ENCODE results near the gene ALDH3A1. TPM values are rescaled to one million over a fixed set of nuclear protein-coding genes. Genes with fewer than 3 reads are reported as not detected.

Gene ALDH3A1
- total and polyA plus RNA-seq, 9 of the 15 experiments (the other 6 are each of a cell fraction or from before 2014, with no cell fraction given) = not detected

DNA sequence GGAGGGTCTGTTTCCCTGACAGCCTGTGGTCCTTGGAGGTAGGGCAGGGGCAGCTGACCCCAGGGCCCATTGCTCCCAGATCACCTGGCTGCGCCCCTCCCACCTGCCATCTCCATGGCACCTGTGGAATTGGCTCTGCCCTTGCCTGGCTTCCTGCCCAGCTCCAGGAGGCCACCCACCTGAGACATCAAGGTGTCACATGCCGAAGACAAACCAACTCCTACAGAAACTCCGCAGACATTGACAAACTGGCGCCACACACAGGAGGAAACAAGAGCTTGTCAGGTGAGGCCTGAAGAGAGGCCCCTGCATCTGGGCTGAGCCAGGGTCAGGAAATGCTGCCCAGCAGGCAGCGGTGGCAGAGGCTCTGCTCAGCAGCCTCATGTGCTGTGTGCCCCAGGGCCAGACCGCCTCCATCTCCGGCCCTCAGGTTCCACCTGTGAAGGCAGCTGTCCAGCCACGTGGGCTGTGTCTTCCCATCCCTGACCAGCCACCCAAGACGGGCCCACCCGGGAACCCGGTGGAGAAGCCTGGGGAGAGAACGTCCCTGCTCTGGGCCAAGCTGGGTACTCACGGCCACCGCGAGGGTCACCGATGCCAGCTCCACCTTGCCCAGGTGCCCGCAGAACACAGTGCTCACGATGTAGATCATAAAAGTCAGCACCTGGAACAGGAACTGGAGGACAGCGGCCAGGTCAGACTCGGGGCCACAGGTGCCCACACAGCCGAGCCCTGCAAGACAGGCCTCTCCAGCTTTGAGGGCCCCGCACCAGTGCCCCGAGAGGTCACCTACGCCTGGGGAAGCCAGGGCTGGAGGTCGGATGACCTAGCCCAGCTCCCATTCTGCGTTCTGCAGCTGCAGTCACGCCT is 33.3 kb downstream of the ALDH3A1 start (continued):
- TF ChIP-seq, protein P1, sequence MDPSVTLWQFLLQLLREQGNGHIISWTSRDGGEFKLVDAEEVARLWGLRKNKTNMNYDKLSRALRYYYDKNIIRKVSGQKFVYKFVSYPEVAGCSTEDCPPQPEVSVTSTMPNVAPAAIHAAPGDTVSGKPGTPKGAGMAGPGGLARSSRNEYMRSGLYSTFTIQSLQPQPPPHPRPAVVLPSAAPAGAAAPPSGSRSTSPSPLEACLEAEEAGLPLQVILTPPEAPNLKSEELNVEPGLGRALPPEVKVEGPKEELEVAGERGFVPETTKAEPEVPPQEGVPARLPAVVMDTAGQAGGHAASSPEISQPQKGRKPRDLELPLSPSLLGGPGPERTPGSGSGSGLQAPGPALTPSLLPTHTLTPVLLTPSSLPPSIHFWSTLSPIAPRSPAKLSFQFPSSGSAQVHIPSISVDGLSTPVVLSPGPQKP (CRISPR knock-in tag; IDR thresholded peaks at IDR 0.05) = no peak
- TF ChIP-seq TRIM24 (IDR thresholded peaks at IDR 0.05) = no peak
- TF ChIP-seq NEUROD1 (IDR thresholded peaks at IDR 0.05; ENCODE audit: borderline replicate concordance, low read depth, low read length, partially characterized antibody) = no peak
- no peak for TF ChIP-seq GTF2F1 (IDR thresholded peaks at IDR 0.05; ENCODE audit: low read depth, low read length)

DNA sequence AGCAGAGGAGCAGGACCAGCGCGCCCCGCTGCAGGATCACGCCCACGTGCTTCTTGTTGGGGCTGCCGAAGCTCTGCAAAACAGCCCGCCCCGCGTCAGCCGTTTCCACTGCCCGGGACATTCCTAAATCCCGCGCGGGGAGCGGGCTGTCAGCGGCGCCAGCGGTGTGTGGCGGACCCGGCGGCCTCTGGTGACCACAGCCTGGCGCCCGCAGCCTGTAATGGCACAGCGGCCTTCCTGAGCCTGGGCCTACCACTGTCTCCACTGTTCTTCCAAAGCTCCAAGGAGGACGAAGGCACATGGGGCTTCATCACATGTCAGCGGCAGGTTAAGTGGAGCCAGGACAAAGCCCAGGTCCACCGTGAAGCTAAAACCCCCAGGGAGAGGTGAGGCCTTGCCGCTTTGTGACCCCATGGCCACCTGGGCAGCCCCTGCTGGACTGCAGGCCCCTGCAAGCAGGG is 34.2 kb downstream of the ALDH3A1 start:
- Histone ChIP-seq H3K27ac (ENCODE audit: extremely low read depth, low read depth, low read length) (no peak overlapping the region), H3K4me3 (no peak overlapping the region), H3K36me3 (ENCODE audit: control insufficient read depth, insufficient read depth, low read length) (no peaks in the 10 kb centered on the region), H3K4me1 (replicated peaks in 1 of 2; ENCODE audit: control insufficient read depth in 2 of 2, insufficient read depth in 2 of 2, low read length in 2 of 2) (peaks cover 0 to 6% of the 10 kb centered on the region in 2 experiments; a peak in 2 of 5 replicates), H3K79me2 (ENCODE audit: control insufficient read depth, insufficient read depth, low read length) (no peaks in the 10 kb centered on the region), H3K4me2 (ENCODE audit: insufficient read depth, low read length) (no peak overlapping the region), H3K9me1 (ENCODE audit: control insufficient read depth, insufficient read depth, low read length) (no peaks in the 10 kb centered on the region), H3K9ac (ENCODE audit: insufficient read depth in 1 of 2, low read depth in 2 of 2, low read length in 2 of 2) (no peak overlapping the region), H3K27me3 (ENCODE audit: control insufficient read depth in 2 of 2, insufficient read depth in 2 of 2, low read length in 2 of 2) (peaks cover 0 to 47% of the 10 kb centered on the region in 2 experiments; a peak in 2 of 5 replicates), H3K9me3 (replicated peaks; ENCODE audit: control insufficient read depth, insufficient read depth, low read depth, low read length) (no peaks in the 10 kb centered on the region), H2AFZ (ENCODE audit: low read depth, low read length) (no peak overlapping the region), H4K20me1 (replicated peaks; ENCODE audit: control insufficient read depth, insufficient read depth, low read length) (no peaks in the 10 kb centered on the region)
- intact Hi-C loops (cut with micrococcal nuclease) (no loop called here), in situ Hi-C loops (cut with MboI) (no loop called here)
- DNase-seq (ENCODE audit: extremely low read depth in 1 of 4, low spot score in 3 of 4) (no peak), ATAC-seq (no peak; the same call in 2 of the 3 replicates), FAIRE-seq (no peak)
- no TSS peak for BruUV-seq (replicated peaks)
- 0 out of 2 replicates have a peak, but pooled peaks have one; percentile 10 for TF ChIP-seq L3MBTL2 (IDR thresholded peaks at IDR 0.05)
- no peak for TF ChIP-seq NR2C2 (CRISPR knock-in tag; IDR thresholded peaks at IDR 0.05)
- TF ChIP-seq NR2C2 (tag; IDR thresholded peaks at IDR 0.05) = no peak
- TF ChIP-seq HDAC2 (IDR thresholded peaks at IDR 0.05) = no peak
- CTCF ChIA-PET (ENCODE audit: low intra/inter-chr PET ratio) = no interaction called here
- POLR2A ChIA-PET = no interaction called here
- WGBS (ENCODE audit: insufficient coverage, low coverage, missing lambda C conversion rate) = 5% methylated on average over 20 of the region's 28 CpGs

Data from K562 (cell line).